Liver (tissue), 3 donors: ENCODE results near the gene KATNIP.

Experiments
- ATF3 ChIP-seq: IDR thresholded peaks from 2 replicates; pipeline ENCODE4 v1.6.1; 2016; ENCODE audit warnings: antibody characterized with exemption
- CTCF ChIP-seq: fragments of 150-350 bp; IDR thresholded peaks from 2 replicates; pipeline ENCODE4 v1.5.1; 2017; ENCODE audit warnings: improper control_type of control experiment, low read depth, low read length; ENCODE audit not compliant: missing input control
- FOXA1 ChIP-seq: IDR thresholded peaks from 2 replicates; pipeline ENCODE4 v1.6.1; 2016; ENCODE audit warnings: antibody characterized with exemption
- GABPA ChIP-seq, 2 donors: IDR thresholded peaks in 1 of 2; conservative IDR thresholded peaks in 1 of 2; 2 replicates each; pipeline ENCODE4 v1.6.1; 2016; ENCODE audit warnings: antibody characterized with exemption in 2 of 2, mild to moderate bottlenecking in 1 of 2, moderate library complexity in 1 of 2
- RAD21 ChIP-seq, 2 donors: IDR thresholded peaks; 2 replicates each; pipeline ENCODE4 v1.6.1; 2016; ENCODE audit warnings: antibody characterized with exemption in 2 of 2, mild to moderate bottlenecking in 2 of 2
- REST ChIP-seq: IDR thresholded peaks from 2 replicates; pipeline ENCODE4 v1.6.1; 2016; ENCODE audit warnings: antibody characterized with exemption, mild to moderate bottlenecking
- SP1 ChIP-seq: IDR thresholded peaks from 2 replicates; pipeline ENCODE4 v1.6.1; 2018; ENCODE audit warnings: antibody characterized with exemption, mild to moderate bottlenecking
- YY1 ChIP-seq: IDR thresholded peaks from 2 replicates; pipeline ENCODE4 v1.6.1; 2016; ENCODE audit warnings: antibody characterized with exemption, mild to moderate bottlenecking
- ZBTB33 ChIP-seq: IDR thresholded peaks from 2 replicates; pipeline ENCODE4 v1.6.1; 2016; ENCODE audit warnings: antibody characterized with exemption
- donor health status: healthy.
- donor health status: healthy.

DNA sequence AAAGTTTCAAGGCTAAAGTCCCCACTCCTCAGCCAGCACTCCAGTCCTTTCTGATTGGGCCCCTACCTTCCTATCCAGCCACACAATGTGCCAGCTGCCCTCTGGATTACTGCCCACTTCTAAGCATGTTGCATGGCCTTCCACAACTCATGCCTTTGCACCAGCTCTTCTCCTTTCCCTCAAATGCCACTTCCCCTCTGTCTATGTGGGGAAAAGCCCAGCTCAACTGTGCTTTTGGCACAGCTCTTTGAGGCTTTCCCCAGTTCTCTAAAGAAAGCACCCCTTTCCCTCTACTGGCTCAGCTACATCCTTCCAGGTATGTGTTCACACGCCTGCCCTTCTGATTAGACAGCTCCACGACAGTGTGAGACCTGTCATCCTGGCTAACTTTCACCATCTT is 18.8 kb upstream of the KATNIP start:
- TF ChIP-seq REST (no peak), CTCF (no peak), RAD21 (IDR thresholded peaks at IDR 0.05) (no peak), SP1 (no peak), ZBTB33 (no peak), FOXA1 (no peak), ATF3 (no peak), YY1 (no peak), GABPA (IDR thresholded peaks at IDR 0.05 in 1 of 2, conservative IDR thresholded peaks at IDR 0.05 in 1 of 2) (no peak)
